GM18526 (cell line): Measurements from ENCODE around the gene ACAA1.

Source experiments
- POLR2A ChIP-seq: IDR thresholded peaks from 3 replicates; pipeline ENCODE4 v1.6.1; 2011; ENCODE audit not compliant: insufficient read length; ENCODE audit errors: extremely low read depth

Gene ACAA1

GRCh38 chr3:38088126-38089078 is 48.5 kb downstream of the ACAA1 start:
- TF ChIP-seq POLR2A: no peak

- no peak for TF ChIP-seq POLR2A
Observed at GRCh38 chr3:38086496-38086895, 50.4 kb downstream of the ACAA1 start.

GRCh38 chr3:38085943-38086324 is 51.0 kb downstream of the ACAA1 start:
- no peak for TF ChIP-seq POLR2A

- TF ChIP-seq POLR2A: no peak
Observed at GRCh38 chr3:38085311-38085942, 51.5 kb downstream of the ACAA1 start.

GRCh38 chr3:38084334-38085310 is 52.3 kb downstream of the ACAA1 start:
- no peak for TF ChIP-seq POLR2A

- no peak for TF ChIP-seq POLR2A
Observed at GRCh38 chr3:38083871-38084333, 53.0 kb downstream of the ACAA1 start.
